ENCODE results near the gene KCNQ1.

The KCNQ1 gene

DNA sequence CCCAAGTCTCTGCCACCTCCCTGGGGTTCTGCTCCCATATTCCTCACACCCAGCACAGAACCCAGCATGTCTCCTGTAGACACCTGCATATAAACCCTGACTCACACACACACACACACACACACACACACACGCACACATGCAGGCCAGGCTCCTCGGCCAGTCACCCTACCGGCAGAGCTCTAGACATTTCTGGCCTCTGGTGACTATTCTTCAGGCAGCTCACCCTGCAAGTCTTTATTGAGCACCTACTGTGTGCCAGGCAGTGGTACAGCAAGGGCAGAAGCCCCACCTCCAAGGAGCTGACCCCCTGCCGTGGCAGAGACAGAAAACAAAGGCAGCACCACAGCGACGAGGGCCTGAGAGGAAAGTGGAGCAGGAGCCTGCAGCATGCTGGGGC lies 390.5 kb downstream of the KCNQ1 start:
- Histone ChIP-seq H3K79me2 (ENCODE audit: insufficient read depth, low read length) (no peaks in the 10 kb centered on the region), H3F3A (ENCODE audit: low read depth) (no peaks in the 10 kb centered on the region), H3K4me2 (ENCODE audit: low read depth, low read length, poor library complexity, severe bottlenecking) (no peak overlapping the region), H4K20me1 (ENCODE audit: insufficient read depth, low read length, poor library complexity, severe bottlenecking) (no peaks in the 10 kb centered on the region), H3K9me2 (replicated peaks; ENCODE audit: low read depth, low read length) (no peaks in the 10 kb centered on the region), H3K4me3 (ENCODE audit: low read length, poor library complexity, severe bottlenecking) (no peak overlapping the region), H2AFZ (ENCODE audit: low read length) (no peak overlapping the region), H3K9me3 (ENCODE audit: insufficient read depth, low read depth, low read length) (no peaks in the 10 kb centered on the region), H3K9ac (ENCODE audit: low read depth, low read length, poor library complexity, severe bottlenecking) (no peak overlapping the region), H3K36me3 (ENCODE audit: insufficient read depth, low read length) (no peaks in the 10 kb centered on the region), H3K4me1 (ENCODE audit: insufficient read depth, low read length, poor library complexity, severe bottlenecking) (peaks cover 4% of the 10 kb centered on the region), H3K27me3 (ENCODE audit: insufficient read depth, low read length, poor library complexity, severe bottlenecking) (no peaks in the 10 kb centered on the region)
- TF ChIP-seq EZH2phosphoT487 (IDR thresholded peaks at IDR 0.05; ENCODE audit: borderline replicate concordance) (no peak), CTCF (conservative IDR thresholded peaks at IDR 0.05; ENCODE audit: low read length) (no peak)

DNA sequence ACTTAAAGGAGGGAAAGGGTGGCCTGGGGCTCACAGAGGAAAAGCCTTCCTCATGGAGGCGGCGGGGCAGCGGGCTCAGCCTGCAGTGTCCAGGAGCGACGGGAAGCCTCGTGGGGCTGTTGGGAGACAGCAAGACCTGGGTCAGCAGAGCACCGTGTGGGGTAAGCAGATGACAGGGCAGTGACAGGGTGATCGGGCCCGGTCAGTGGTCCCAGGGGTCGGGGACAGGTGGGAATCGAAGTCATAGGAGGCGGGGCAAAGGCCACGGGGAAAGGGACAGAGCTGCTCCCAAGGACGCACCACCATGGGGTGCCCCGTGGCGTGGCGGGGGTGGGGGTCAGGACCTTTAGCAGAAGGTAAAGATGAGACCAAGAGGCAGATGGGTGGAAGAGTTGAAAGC lies 390.9 kb downstream of the KCNQ1 start:
- no peaks in the 10 kb centered on the region for H4K20me1 ChIP-seq (ENCODE audit: insufficient read depth, low read length, poor library complexity, severe bottlenecking)

GRCh38 chr11:2836315-2837095 lies 391.7 kb downstream of the KCNQ1 start:
- no peak overlapping the region for H2AFZ ChIP-seq (ENCODE audit: low read length)
- H3K9me3 ChIP-seq (ENCODE audit: insufficient read depth, low read depth, low read length) = no peaks in the 10 kb centered on the region
- H3F3A ChIP-seq (ENCODE audit: low read depth) = no peaks in the 10 kb centered on the region
- H3K79me2 ChIP-seq (ENCODE audit: insufficient read depth, low read length) = no peaks in the 10 kb centered on the region
- no peak overlapping the region for H3K4me3 ChIP-seq (ENCODE audit: low read length, poor library complexity, severe bottlenecking)
- TF ChIP-seq CTCF (conservative IDR thresholded peaks at IDR 0.05; ENCODE audit: low read length) (no peak), EZH2phosphoT487 (IDR thresholded peaks at IDR 0.05; ENCODE audit: borderline replicate concordance) (no peak)
- no peaks in the 10 kb centered on the region for H3K9me2 ChIP-seq (replicated peaks; ENCODE audit: low read depth, low read length)
- no peak overlapping the region for H3K4me2 ChIP-seq (ENCODE audit: low read depth, low read length, poor library complexity, severe bottlenecking)
- H3K27me3 ChIP-seq (ENCODE audit: insufficient read depth, low read length, poor library complexity, severe bottlenecking) = no peaks in the 10 kb centered on the region
- H3K36me3 ChIP-seq (ENCODE audit: insufficient read depth, low read length) = no peaks in the 10 kb centered on the region
- no peaks in the 10 kb centered on the region for H4K20me1 ChIP-seq (ENCODE audit: insufficient read depth, low read length, poor library complexity, severe bottlenecking)
- peaks cover 4% of the 10 kb centered on the region for H3K4me1 ChIP-seq (ENCODE audit: insufficient read depth, low read length, poor library complexity, severe bottlenecking)
- no peak overlapping the region for H3K9ac ChIP-seq (ENCODE audit: low read depth, low read length, poor library complexity, severe bottlenecking)

More for the DNA sequence above, 390.9 kb downstream of the KCNQ1 start:
- no peak for TF ChIP-seq CTCF (conservative IDR thresholded peaks at IDR 0.05; ENCODE audit: low read length)
- no peak for TF ChIP-seq EZH2phosphoT487 (IDR thresholded peaks at IDR 0.05; ENCODE audit: borderline replicate concordance)
- Histone ChIP-seq H3K9ac (ENCODE audit: low read depth, low read length, poor library complexity, severe bottlenecking) (no peak overlapping the region), H3K4me1 (ENCODE audit: insufficient read depth, low read length, poor library complexity, severe bottlenecking) (peaks cover 4% of the 10 kb centered on the region), H2AFZ (ENCODE audit: low read length) (no peak overlapping the region), H3K4me3 (ENCODE audit: low read length, poor library complexity, severe bottlenecking) (no peak overlapping the region), H3K27me3 (ENCODE audit: insufficient read depth, low read length, poor library complexity, severe bottlenecking) (no peaks in the 10 kb centered on the region), H3K36me3 (ENCODE audit: insufficient read depth, low read length) (no peaks in the 10 kb centered on the region), H3K4me2 (ENCODE audit: low read depth, low read length, poor library complexity, severe bottlenecking) (no peak overlapping the region), H3K79me2 (ENCODE audit: insufficient read depth, low read length) (no peaks in the 10 kb centered on the region), H3K9me3 (ENCODE audit: insufficient read depth, low read depth, low read length) (no peaks in the 10 kb centered on the region), H3F3A (ENCODE audit: low read depth) (no peaks in the 10 kb centered on the region), H3K9me2 (replicated peaks; ENCODE audit: low read depth, low read length) (no peaks in the 10 kb centered on the region)

Data from Loucy (cell line).